GM19239 (cell line): ENCODE results near the gene RAB31.
"Not testable (repeated sequence)": the region's sequence is repeated elsewhere in the genome, so short reads cannot be mapped to it uniquely, and the experiment has no call there.

ENCODE experiments used
- DNase-seq: peaks from one replicate; pipeline ENCODE4 v3.0.0; 2011; ENCODE audit warnings: low spot score; ENCODE audit not compliant: insufficient read length
- FAIRE-seq: peaks from 2 replicates; lab custom pipeline; 2011; peaks lifted over from hg19 to GRCh38; lab: Jason Lieb, UNC

RAB31 gene

GRCh38 chr18:9755615-9756014 is 47.5 kb downstream of the RAB31 start:
- FAIRE-seq (no peak), DNase-seq (no peak)

- DNase-seq (no peak), FAIRE-seq (no peak)
Observed at GRCh38 chr18:9756271-9756932, 48.3 kb downstream of the RAB31 start.

GRCh38 chr18:9756933-9757470 is 48.9 kb downstream of the RAB31 start:
- FAIRE-seq, result no peak
- no peak for DNase-seq

GRCh38 chr18:9757827-9758621 is 49.9 kb downstream of the RAB31 start:
- DNase-seq, result no peak
- FAIRE-seq, result no peak

GRCh38 chr18:9758624-9759075 is 50.5 kb downstream of the RAB31 start:
- FAIRE-seq, result no peak
- DNase-seq, result no peak

GRCh38 chr18:9760641-9761040 is 52.5 kb downstream of the RAB31 start:
- DNase-seq (no peak), FAIRE-seq (no peak)

- no peak for DNase-seq
- no peak for FAIRE-seq
Observed at GRCh38 chr18:9762526-9762925, 54.4 kb downstream of the RAB31 start.

- FAIRE-seq (no peak), DNase-seq (no peak)
Observed at GRCh38 chr18:9763157-9763556, 55.1 kb downstream of the RAB31 start.

- no peak for FAIRE-seq
- DNase-seq, result no peak
Observed at GRCh38 chr18:9764011-9764481, 55.9 kb downstream of the RAB31 start.

- no peak for DNase-seq
- no peak for FAIRE-seq
Observed at GRCh38 chr18:9765501-9765900, 57.4 kb downstream of the RAB31 start.

- FAIRE-seq, result no peak
Observed at GRCh38 chr18:9766076-9766481, 58.0 kb downstream of the RAB31 start.

GRCh38 chr18:9766740-9767139 is 58.6 kb downstream of the RAB31 start:
- FAIRE-seq (no peak), DNase-seq (no peak)

More at GRCh38 chr18:9766076-9766481, 58.0 kb downstream of the RAB31 start:
- DNase-seq, result no peak

- not testable (repeated sequence) for DNase-seq, FAIRE-seq
Observed at GRCh38 chr18:9768071-9768691, 60.1 kb downstream of the RAB31 start.

GRCh38 chr18:9770111-9770510 is 62.0 kb downstream of the RAB31 start:
- not testable (repeated sequence) for DNase-seq

GRCh38 chr18:9771261-9771976 is 63.3 kb downstream of the RAB31 start:
- FAIRE-seq (peak; percentile 60), DNase-seq (peak; percentile 61)

More at GRCh38 chr18:9770111-9770510, 62.0 kb downstream of the RAB31 start:
- FAIRE-seq, result not testable (repeated sequence)

- FAIRE-seq (no peak), DNase-seq (no peak)
Observed at GRCh38 chr18:9771977-9772660, 64.0 kb downstream of the RAB31 start.

- FAIRE-seq (no peak), DNase-seq (no peak)
Observed at GRCh38 chr18:9772847-9773677, 65.0 kb downstream of the RAB31 start.

GRCh38 chr18:9774150-9774549 is 66.0 kb downstream of the RAB31 start:
- FAIRE-seq (no peak), DNase-seq (no peak)

- no peak for DNase-seq
- no peak for FAIRE-seq
Observed at GRCh38 chr18:9775178-9775577, 67.1 kb downstream of the RAB31 start.
